Mesothelial cell of epicardium (in vitro differentiated cells): ENCODE results near the gene FAM81B. TPM values are rescaled to one million over a fixed set of nuclear protein-coding genes. Genes with fewer than 3 reads are reported as not detected.
A peak's percentile ranks its signal among the peaks of the same experiment; 100 is the strongest.
"Not testable (repeated sequence)": the region's sequence is repeated elsewhere in the genome, so short reads cannot be mapped to it uniquely, and the experiment has no call there.

ENCODE experiments used
- DNase-seq, 2 experiments: peaks; one replicate each; pipeline ENCODE4 v3.0.0; 2021; ENCODE audit warnings: low spot score in 2 of 2; ENCODE audit not compliant: unreplicated experiment in 2 of 2
- H3K27ac Mint-ChIP-seq: 2 replicates; pipeline ENCODE4 v1.8.0; 2021; ENCODE audit warnings: mixed read lengths
- H3K27me3 Mint-ChIP-seq: 2 replicates; pipeline ENCODE4 v1.8.0; 2021; ENCODE audit warnings: low read depth, mixed read lengths
- H3K36me3 Mint-ChIP-seq: 2 replicates; pipeline ENCODE4 v1.8.0; 2021; ENCODE audit warnings: mixed read lengths
- H3K4me1 Mint-ChIP-seq: 2 replicates; pipeline ENCODE4 v1.8.0; 2021; ENCODE audit warnings: mixed read lengths
- H3K4me3 Mint-ChIP-seq: 2 replicates; pipeline ENCODE4 v1.8.0; 2021; ENCODE audit warnings: mild to moderate bottlenecking, moderate library complexity, mixed read lengths
- H3K9me3 Mint-ChIP-seq: 2 replicates; pipeline ENCODE4 v1.8.0; 2021; ENCODE audit warnings: mixed read lengths
- CTCF ChIP-seq: fragments of 200-600 bp; sonication (generic); IDR thresholded peaks from one replicate; pipeline ENCODE4 v1.5.0; 2021; ENCODE audit warnings: antibody characterized with exemption; ENCODE audit not compliant: unreplicated experiment
- total RNA-seq: library from RNA; stranded (reverse); gene quantifications from 3 replicates; pipeline ENCODE4 v1.2.1, GENCODE V29; 2021

The FAM81B gene
- total RNA-seq, result 2.7 to 4.3 TPM (median 4.0 TPM) in 3 replicates

- TF ChIP-seq CTCF, result no peak
- H3K27ac Mint-ChIP-seq, result peak within 1 kb of the TSS; percentile 86
- H3K9me3 Mint-ChIP-seq, result peaks cover 14% of the 10 kb centered on the region
- H3K27me3 Mint-ChIP-seq, result no peaks in the 10 kb centered on the region
- no peak within 1 kb of the TSS for H3K4me3 Mint-ChIP-seq
- peaks cover 3% of the 10 kb centered on the region for H3K36me3 Mint-ChIP-seq
- peaks cover 11% of the 10 kb centered on the region for H3K4me1 Mint-ChIP-seq
- DNase-seq, result no peak
Observed at GRCh38 chr5:95390812-95391492, at the start of gene FAM81B. FAM81B (plus strand) TSS chr5:95391366; CDS start chr5:95391390, 24 bp downstream.

GRCh38 chr5:95341444-95341843, 49.7 kb upstream of the FAM81B start:
- not testable (repeated sequence) for H3K4me3 Mint-ChIP-seq

GRCh38 chr5:95347506-95348120, 43.6 kb upstream of the FAM81B start:
- Mint-ChIP-seq H3K27me3 (no peaks in the 10 kb centered on the region), H3K36me3 (no peaks in the 10 kb centered on the region), H3K27ac (no peak overlapping the region), H3K4me1 (peaks cover 2% of the 10 kb centered on the region), H3K4me3 (no peak overlapping the region), H3K9me3 (peaks cover 13% of the 10 kb centered on the region)
- DNase-seq, result no peak
- no peak for TF ChIP-seq CTCF

More at GRCh38 chr5:95341444-95341843, 49.7 kb upstream of the FAM81B start:
- not testable (repeated sequence) for H3K36me3 Mint-ChIP-seq, DNase-seq, H3K27me3 Mint-ChIP-seq, H3K4me1 Mint-ChIP-seq, H3K27ac Mint-ChIP-seq
- H3K9me3 Mint-ChIP-seq, result peaks cover 11% of the 10 kb centered on the region

GRCh38 chr5:95350631-95351030, 40.5 kb upstream of the FAM81B start:
- H3K27me3 Mint-ChIP-seq, result no peaks in the 10 kb centered on the region
- no peak for DNase-seq
- no peak overlapping the region for H3K27ac Mint-ChIP-seq
- no peak for TF ChIP-seq CTCF
- H3K36me3 Mint-ChIP-seq, result no peaks in the 10 kb centered on the region
- no peak overlapping the region for H3K4me3 Mint-ChIP-seq
- peaks cover 2% of the 10 kb centered on the region for H3K4me1 Mint-ChIP-seq
- H3K9me3 Mint-ChIP-seq, result peaks cover 13% of the 10 kb centered on the region

GRCh38 chr5:95352691-95353090, 38.5 kb upstream of the FAM81B start:
- no peak for TF ChIP-seq CTCF
- peaks cover 2% of the 10 kb centered on the region for H3K4me1 Mint-ChIP-seq
- H3K36me3 Mint-ChIP-seq, result no peaks in the 10 kb centered on the region
- no peak overlapping the region for H3K27ac Mint-ChIP-seq
- no peak overlapping the region for H3K4me3 Mint-ChIP-seq
- DNase-seq, result no peak
- no peaks in the 10 kb centered on the region for H3K27me3 Mint-ChIP-seq
- peaks cover 13% of the 10 kb centered on the region for H3K9me3 Mint-ChIP-seq

- no peak overlapping the region for H3K4me3 Mint-ChIP-seq
- no peak overlapping the region for H3K27ac Mint-ChIP-seq
- TF ChIP-seq CTCF, result no peak
- DNase-seq, result no peak
- H3K36me3 Mint-ChIP-seq, result peaks cover 4% of the 10 kb centered on the region
- no peaks in the 10 kb centered on the region for H3K4me1 Mint-ChIP-seq
- peaks cover 27% of the 10 kb centered on the region for H3K9me3 Mint-ChIP-seq
- H3K27me3 Mint-ChIP-seq, result no peaks in the 10 kb centered on the region
Observed at GRCh38 chr5:95358320-95358719, 32.8 kb upstream of the FAM81B start.
